ENCODE data around the gene DUS2.
"Not testable (repeated sequence)": the region's sequence is repeated elsewhere in the genome, so short reads cannot be mapped to it uniquely, and the experiment has no call there.

DUS2 gene

DNA sequence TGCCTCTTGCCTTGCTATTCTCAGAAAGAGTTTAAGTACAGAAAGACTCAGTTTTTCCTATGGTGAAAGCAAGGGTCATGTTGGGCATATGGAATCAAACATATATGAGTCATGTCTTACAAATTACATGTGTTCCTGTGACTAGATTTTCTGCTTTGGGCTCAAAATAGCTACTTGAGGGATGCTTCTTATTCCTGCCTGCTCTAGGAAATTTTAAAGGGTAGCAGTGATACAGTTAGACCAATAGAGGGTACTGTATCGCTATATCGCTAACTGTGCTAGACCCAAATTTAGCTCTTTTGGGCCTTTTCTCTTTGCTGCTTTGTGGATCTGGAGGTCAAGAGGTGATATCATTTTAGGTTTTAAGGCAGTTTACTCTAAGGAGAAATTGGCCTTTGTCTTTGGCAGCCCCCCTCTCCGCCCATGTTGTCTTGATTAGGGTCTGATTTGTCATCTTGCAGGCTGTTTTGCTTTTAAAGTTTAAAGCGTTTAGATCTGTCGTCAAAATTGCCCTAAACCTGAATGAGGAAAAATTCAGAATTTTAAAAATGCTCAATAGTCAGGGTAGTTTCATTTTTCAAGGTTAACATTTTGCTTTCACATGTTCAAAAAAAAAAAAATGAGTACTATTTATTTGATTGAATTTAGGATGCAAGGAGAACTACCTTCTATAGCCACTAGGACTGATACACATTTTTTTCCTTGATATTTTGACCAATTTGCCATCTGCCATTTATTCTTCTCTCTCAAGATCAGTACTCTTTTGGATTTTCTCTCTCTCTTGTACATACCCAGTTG is 70.9 kb downstream of the DUS2 start:
- DNase-seq, result peak; percentile 53

DNA sequence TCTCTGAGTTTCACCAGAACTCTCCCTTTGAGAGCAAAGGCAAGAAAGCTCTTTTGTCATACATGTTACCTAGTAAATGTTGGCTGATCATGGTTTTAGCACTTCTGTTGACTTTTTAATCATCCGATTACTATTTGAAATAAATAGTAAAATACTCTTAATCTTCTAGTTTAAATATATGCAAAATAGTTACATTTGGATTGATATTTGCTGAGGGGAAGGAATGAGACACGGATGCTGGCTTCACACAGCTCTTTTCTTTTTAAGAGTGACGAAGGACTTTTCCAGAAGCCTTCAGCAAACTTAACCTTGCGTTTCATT is 71.5 kb downstream of the DUS2 start:
- DNase-seq, result no peak

DNA sequence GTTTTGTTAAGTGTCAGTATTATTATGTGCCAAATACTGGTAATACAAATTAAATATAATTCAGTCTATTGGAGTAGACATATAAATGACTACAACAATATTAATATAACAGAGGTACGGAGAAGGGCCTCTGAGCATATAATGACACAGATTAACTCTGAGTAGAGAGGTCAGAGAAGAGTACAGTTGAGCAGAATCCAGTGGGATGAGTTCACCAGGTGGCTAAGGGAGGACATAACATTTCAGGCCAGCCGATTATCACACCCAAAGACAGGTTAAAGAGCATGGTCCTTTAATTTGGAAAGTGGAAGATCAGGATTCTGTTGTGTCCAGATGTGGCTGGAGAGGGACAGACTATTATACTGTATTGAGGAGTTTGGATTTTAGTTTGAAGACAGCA is 73.4 kb downstream of the DUS2 start:
- no peak for DNase-seq

DNA sequence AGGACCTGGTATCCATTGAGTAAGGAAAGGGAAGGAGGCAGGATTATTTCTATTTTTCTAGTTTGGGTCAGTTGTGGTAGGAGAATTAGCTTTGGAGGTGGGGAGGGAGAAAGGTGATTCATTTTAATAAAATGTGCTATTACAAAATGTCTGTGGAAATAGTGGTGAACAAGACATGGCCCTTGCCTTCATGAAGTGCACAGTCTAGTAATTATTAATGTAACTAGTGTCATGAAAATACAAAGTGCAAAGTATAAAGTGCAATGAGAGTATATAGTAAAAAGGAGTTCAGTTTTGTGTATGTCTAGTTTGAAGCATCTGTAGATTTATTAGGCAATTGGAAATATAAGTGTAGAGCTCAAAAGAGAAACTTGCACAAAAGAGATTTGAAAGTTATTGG is 74.0 kb downstream of the DUS2 start:
- DNase-seq, result no peak

DNA sequence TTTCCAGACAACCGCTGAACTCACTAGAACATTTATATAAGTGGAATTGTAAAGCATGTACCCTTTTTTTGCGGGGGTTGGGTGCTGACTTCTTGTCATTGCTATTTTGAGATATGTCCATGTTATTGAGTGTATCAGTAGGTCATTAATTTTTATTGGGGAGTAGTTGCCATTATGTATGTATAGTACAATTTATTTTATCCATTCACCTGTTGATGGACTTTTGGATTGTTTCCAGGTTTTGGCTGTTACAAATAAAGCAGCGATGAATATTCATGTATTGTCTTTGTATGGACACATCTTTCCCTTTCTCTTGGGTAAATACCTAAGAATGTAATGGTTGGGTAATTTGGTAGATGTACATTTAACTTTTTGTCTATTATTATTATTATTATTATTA is 74.8 kb downstream of the DUS2 start:
- no peak for DNase-seq

DNA sequence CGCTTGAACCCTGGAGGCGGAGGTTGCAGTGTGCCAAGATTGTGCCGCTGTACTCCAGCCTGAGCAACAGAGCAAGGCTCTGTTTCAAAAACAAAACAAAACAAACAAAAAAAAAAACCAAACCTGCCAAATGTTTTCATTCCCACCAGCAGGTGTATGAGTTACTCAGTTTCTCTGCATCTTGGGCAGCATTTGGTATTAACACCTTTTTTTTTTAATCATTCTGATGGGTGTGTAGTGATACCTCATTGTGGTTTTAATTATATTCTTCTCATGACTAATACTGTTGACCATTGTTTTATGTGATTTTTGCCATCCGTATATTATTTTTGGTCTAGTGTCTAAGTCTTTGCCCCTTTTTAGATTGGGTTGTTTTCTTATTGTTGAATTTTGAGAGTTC is 77.4 kb downstream of the DUS2 start:
- DNase-seq, result no peak

DNA sequence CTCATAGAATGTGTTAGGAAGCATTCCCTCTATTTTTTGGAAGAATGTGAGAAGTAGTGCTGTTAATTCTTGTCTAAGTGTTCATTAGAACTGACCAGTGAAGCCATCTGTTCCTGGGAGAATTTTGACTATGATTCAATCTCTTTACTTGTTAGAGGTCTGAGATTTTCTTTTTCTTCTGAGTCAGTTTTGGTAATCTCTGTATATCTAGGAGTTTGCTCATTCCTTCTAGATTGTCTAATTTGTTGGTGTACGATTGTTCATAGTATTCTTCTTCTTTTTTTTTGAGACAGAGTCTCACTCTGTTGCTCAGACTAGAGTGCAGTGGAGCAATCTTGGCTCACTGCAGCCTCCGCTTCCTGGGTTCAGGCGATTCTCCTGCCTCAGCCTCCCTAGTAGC is 82.5 kb downstream of the DUS2 start:
- no peak for DNase-seq

DNA sequence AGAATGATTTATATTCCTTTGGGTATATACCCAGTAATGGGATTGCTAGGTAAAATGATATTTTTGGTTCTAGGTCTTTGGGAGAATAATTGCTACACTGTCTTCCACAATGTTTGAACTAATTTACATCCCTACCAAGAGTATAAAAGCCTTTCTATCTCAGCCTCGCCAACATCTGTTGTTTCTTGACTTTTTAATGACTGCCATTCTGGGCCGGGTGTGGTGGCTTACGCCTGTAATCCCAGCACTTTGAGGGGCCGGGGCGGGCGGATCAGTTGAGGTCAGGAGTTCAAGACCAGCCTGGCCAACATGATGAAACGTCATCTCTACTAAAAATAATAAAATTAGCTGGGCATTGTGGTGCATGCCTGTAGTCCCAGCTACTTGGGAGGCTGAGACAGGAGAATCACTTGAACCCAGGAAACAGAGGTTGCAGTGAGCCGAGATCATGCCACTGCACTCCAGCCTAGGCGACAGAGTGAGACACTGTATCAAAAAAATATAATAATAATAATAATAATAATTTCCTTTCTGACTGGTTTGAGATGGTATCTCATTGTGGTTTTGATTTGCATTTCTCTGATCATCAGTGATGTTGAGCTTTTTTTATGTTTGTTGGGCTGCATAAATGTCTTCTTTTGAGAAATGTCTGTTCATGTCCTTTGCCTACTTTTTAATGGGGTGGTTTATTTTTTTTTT is 84.3 kb downstream of the DUS2 start:
- not testable (repeated sequence) for DNase-seq

DNA sequence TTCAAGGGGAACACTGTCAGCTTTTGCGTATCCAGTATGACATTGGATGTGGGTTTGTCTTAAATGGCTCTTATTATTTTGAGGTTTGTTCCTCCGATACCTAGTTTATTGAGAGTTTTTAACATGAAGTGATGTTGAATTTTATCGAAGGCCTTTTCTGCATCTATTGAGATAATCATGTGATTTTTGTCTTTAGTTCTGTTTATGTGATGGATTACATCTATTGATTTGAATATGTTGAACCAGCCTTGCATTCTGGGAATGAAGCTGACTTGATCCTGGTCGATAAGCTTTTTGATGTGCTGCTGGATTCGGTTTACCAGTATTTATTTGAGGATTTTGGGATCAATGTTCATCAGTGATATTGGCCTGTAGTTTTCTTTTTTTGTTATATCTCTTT is 86.1 kb downstream of the DUS2 start:
- not testable (repeated sequence) for DNase-seq

DNA sequence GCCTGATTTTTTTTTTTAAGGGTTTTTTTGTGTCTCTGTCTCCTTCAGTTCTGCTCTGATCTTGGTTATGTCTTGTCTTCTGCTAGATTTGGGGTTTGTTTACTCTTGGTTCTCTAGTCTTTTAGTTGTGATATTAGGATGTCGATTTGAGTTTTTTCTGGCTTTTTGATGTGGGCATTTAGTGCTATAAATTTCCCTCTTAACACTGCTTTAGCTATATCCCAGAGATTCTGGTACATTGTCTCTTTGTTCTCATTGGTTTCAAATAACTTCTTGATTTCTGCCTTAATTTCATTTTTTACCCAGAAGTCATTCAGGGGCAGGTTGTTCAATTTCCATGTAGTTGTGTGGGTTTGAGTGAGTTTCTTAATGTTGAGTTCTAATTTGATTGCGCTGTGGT is 87.5 kb downstream of the DUS2 start:
- not testable (repeated sequence) for DNase-seq

DNA sequence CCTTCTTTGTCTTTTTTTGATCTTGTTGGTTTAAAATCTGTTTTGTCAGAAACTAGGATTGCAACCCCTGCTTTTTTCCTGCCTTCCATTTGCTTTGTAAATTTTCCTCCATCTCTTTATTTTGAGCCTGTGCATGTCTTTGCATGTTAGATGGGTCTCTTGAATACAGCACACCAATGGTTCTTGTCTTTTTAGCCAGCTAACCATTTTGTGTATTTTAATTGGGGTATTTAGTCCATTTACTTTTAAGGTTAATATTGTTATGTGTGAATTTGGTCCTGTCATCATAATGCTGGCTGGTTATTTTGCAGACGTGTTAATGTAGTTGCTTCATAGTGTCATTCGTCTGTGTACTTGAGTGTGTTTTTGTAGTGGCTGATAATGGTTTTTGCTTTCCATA is 88.3 kb downstream of the DUS2 start:
- no peak for DNase-seq

DNA sequence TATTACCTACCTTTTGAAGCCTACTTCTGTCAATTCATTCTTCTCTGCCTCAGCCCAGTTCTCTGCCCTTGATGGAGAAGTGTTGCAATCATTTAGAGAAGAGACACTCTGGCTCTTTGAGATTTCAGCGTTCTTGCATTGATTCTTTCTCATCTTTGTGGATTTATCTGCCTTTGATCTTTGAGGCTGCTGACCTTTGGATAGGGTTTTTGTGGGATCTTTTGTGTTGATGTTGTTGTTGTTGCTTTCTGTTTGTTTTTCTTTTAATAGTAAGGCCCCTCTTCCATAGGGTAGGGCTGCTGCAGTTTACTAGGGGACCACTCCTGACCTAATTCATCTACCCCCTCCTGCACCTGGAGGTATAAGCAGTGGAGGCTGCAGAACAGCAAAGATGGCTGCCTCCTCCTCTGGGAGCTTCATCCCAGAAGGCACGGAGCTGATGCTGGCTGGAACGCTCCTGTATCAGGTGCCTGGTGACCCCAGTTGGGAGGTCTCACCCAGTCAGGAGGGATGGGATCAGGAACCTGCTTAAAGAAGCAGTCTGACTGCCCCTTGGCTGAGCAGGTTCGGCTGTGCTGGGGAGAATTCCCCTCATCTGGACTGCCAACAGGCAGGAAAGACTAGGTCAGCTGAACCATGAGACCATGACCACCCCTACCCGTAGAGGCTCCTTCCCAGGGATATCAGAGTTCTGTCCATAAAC is 90.1 kb downstream of the DUS2 start:
- no peak for DNase-seq

DNA sequence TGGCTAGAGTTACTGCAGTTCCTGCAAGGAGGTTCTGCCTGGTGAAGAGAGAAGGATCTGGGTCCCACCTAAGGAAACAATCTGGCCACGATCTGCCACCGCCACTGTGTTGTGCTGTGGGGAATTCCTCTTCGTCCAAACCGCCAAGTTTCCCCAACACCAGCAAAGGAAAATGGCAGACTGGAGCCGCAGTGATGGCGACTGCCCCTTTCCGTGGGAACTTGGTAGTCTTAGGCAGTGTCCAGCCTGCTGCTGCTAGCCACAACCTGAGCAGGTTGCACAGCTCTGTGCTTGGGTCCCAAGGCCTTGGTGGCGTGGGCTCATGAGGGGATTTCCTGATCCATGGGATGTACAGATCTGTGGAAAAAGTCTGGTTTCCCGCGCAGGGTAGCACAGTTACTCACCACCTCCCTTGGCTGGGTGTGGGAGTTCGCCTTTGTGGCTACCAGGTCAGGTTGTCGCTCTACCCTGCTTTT is 90.7 kb downstream of the DUS2 start:
- no peak for DNase-seq

DNA sequence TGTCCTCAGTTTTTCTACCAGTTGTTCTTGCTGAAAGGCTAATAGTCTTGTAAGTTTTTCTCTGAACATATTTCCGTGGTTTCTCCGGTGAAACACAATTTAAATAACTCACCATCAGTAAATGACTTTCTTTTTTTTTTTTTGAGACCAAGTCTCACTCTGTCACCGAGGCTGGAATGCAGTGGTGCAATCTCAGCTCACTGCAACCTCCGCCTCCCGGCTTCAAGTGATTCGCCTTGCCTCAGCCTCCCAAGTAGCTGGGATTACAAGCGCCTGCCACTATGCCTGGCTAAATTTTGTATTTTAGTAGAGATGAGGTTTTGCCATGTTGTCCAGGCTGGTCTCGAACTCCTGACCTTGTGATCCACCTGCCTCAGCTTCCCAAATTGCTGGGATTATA is 91.9 kb downstream of the DUS2 start:
- not testable (repeated sequence) for DNase-seq

DNA sequence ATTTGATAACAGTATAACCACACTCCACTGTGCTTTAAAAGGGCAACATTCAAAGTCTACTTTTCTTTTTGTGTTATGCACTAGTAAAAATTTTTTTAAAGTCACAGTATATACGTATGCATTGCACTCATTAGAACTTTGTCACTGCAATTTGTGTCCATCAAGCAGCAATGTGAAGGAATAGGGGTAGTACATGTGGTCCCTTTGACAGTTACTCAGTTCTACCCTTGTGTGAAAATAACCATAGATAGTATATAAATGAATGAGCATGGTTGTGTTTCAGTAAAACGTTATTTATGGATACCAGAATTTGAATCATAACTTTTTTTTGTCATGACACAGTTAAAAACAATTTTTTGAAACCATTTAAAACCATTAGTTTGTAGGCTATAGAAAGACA is 92.8 kb downstream of the DUS2 start:
- DNase-seq, result no peak

DNA sequence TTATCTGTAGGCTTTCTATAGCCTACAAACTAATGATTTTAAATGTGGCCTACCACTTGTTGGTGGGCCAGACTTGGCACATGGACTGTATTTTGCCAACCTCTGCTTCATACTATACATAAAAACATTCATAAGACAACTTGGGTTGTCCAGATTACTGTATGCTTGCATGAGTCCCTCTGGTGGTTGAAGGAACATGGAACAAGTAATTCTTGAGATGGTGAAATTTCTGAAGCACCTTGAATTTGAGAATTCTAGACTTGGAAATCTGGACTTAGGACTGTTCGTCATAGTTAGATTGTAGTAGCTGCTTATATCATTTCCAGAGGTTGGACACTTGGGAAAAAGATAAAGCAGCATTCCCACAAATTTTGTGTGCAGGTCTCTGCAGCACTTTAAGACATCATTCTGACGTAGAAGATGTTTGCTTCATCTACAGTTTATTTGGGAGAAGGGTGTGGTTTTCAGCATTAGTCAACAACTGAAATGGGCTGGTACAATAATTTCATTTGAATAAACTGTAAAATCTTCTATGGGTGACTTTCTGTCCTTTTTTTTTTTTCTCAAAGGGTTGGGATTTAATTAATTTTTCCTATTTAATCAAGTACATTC is 93.3 kb downstream of the DUS2 start:
- peak; percentile 39 for DNase-seq

DNA sequence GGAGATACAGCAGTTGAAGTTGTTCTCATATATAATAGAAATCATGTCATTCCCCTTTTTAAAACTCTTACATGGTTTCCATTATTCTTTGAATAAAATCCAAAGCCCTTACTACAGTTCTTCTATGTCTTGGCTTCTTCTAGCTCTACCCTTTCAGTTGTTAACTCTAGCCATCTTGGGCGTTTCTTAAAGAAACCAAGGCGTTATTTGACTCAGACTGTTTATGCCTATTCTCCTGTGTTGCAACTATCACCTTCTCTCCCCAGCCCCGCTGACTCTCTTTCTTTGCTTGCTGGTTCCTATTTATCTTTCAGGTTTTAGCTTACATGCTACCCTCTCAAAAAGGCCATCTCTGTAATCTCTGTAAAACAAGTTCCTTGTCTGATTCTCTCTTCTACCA is 94.8 kb downstream of the DUS2 start:
- peak; percentile 42 for DNase-seq

DNA sequence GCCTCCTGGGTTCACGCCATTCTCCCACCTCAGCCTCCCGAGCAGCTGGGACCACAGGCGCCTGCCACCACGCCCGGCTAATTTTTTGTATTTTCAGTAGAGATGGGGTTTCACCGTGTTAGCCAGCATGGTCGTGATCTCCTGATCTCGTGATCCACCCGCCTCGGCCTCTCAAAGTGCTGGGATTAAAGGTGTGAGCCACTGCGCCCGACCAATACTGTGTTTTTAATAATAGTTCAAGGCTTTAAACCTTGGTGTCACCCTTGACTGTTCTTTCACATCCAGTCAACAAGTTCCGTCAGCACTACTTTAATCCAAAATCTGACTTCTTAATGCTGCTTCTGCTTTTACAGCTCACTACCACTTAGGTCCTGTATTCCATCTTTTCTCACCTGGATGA is 95.9 kb downstream of the DUS2 start:
- DNase-seq, result not testable (repeated sequence)

DNA sequence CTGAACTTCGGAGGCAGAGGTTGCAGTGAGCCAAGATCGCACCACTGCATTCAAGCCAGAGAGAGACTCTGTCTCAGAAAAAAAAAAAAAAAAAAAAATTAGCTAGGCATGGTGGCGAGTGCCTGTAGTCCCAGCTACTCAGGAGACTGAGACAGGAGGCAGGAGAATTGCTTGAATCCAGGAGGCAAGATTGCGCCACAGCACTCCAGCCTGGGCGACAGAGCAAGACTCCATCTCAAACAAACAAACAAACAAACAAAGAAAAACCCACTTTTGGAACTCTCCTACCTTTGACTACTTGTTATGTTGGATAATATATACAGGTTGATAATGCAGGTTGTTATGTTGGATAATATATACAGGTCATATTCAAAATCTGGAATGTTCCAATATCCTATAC is 97.4 kb downstream of the DUS2 start:
- not testable (repeated sequence) for DNase-seq

DNA sequence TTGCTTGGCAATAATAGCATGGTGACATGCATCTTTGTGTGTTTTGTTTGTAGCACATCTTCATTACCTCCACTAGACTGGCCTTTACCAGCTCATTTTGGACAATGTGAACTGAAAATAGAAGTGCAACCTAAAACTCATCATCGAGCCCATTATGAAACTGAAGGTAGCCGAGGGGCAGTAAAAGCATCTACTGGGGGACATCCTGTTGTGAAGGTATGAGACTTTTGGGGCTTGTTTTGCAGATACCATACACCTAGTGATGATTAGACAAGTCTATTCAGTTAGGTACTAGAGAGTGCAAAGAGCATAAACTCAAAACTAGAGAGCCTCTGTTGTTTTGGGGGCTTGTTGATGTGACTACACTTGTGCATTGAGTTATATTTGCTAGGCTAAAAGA is 103.3 kb downstream of the DUS2 start:
- no peak for DNase-seq

DNA sequence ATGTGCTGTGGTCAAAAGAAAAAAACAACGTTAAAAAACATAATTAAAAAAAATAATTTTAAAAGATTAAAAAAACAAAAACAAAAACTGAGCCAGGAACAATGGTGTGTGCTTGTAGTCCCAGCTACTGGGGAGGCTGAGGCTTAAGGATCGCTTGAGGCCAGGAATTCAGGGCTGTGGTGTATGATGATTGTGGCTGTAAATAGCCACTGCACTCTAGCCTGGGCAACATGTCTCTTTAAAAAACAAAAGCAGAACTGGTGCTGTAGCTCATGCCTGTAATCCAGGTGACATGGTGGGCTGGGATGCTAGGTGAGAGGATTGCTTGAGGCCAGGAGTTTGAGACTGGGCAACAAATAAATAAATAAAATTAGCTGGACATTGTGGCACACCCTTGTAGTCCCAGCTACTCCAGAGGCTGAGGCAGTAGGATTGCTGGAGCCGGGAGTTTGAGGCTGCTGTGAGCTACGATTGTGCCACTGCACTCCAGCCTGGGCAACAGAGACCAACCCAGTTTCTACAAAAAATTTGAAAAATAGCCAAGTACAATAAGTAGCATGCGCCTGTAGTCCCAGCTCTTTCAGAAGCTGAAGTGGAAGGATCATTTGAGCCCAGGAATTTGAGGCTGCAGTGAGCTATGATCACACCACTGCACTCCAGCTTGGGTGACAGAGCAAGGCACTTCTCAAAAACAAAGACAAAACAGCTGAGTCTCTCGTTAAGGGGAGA is 105.7 kb downstream of the DUS2 start:
- DNase-seq, result no peak
